CD14-positive monocyte (primary cell): ENCODE measurements around the gene NCL. TPM values are rescaled to one million over a fixed set of nuclear protein-coding genes. Genes with fewer than 3 reads are reported as not detected.

Source experiments
- DNase-seq, 3 donors: peaks; one replicate each; pipeline ENCODE4 v3.0.0-alpha.2; 2011 to 2022
- H2AFZ ChIP-seq: 2 replicates; pipeline ENCODE4 v1.6.0; 2012; ENCODE audit warnings: mild to moderate bottlenecking, low read depth, low read length, inconsistent platforms; ENCODE audit not compliant: insufficient read depth, poor library complexity, severe bottlenecking
- H3K27ac ChIP-seq, 2 donors: 1 replicate in 1 of 2; 2 replicates in 1 of 2; pipeline ENCODE4 v1.5.1; 2012 to 2013; ENCODE audit warnings: low read length in 2 of 2, control low read depth in 1 of 2, inconsistent platforms in 1 of 2, low read depth in 1 of 2, mild to moderate bottlenecking in 1 of 2
- H3K27me3 ChIP-seq, 2 donors: one replicate each; pipeline versions ENCODE4 v1.6.0 to v1.6.1; 2011 to 2013; ENCODE audit warnings: low read length in 2 of 2; ENCODE audit not compliant: control insufficient read depth in 2 of 2, insufficient read depth in 2 of 2
- H3K36me3 ChIP-seq, 2 donors: replicated peaks in 1 of 2; 1 replicate in 1 of 2; 2 replicates in 1 of 2; pipeline versions ENCODE4 v1.5.1 to v1.6.1; 2012 to 2013; ENCODE audit warnings: low read length in 2 of 2, control low read depth in 1 of 2, inconsistent platforms in 1 of 2, mild to moderate bottlenecking in 1 of 2; ENCODE audit not compliant: insufficient read depth in 2 of 2, control insufficient read depth in 1 of 2
- H3K4me1 ChIP-seq, 2 donors: 1 replicate in 1 of 2; 2 replicates in 1 of 2; pipeline versions ENCODE4 v1.5.1 to v1.6.1; 2012 to 2013; ENCODE audit warnings: low read length in 2 of 2, control low read depth in 1 of 2, inconsistent platforms in 1 of 2, mild to moderate bottlenecking in 1 of 2, moderate library complexity in 1 of 2; ENCODE audit not compliant: insufficient read depth in 2 of 2, control insufficient read depth in 1 of 2
- H3K4me2 ChIP-seq: replicated peaks from 2 replicates; pipeline ENCODE3; 2012; ENCODE audit warnings: low read length, moderate library complexity, mild to moderate bottlenecking; ENCODE audit not compliant: poor library complexity, severe bottlenecking; ENCODE audit errors: extremely low read depth
- H3K4me3 ChIP-seq, 3 experiments: fragments of 200-600 bp in 1 of 3; sonication (generic) in 1 of 3; replicated peaks in 1 of 3; 1 replicate in 2 of 3; 2 replicates in 1 of 3; pipeline ENCODE4 v1.5.1; 2011 to 2013; ENCODE audit warnings: low read length in 3 of 3, mild to moderate bottlenecking in 3 of 3, control low read depth in 2 of 3, low read depth in 2 of 3, inconsistent platforms in 1 of 3, moderate library complexity in 1 of 3
- H3K79me2 ChIP-seq: 2 replicates; pipeline ENCODE4 v1.6.0; 2012; ENCODE audit warnings: mild to moderate bottlenecking, control low read depth, inconsistent platforms, low read length, moderate library complexity; ENCODE audit not compliant: insufficient read depth
- H3K9ac ChIP-seq: 2 replicates; pipeline ENCODE4 v1.6.0; 2017; ENCODE audit warnings: low read length, mild to moderate bottlenecking; ENCODE audit not compliant: insufficient read depth, poor library complexity, severe bottlenecking
- H3K9me3 ChIP-seq, 2 donors: replicated peaks in 1 of 2; 1 replicate in 1 of 2; 2 replicates in 1 of 2; pipeline versions ENCODE4 v1.5.1 to v1.6.1; 2012 to 2013; ENCODE audit warnings: low read length in 2 of 2, control low read depth in 1 of 2; ENCODE audit not compliant: control insufficient read depth in 1 of 2, insufficient read depth in 1 of 2
- H4K20me1 ChIP-seq: 2 replicates; pipeline ENCODE4 v1.6.0; 2012; ENCODE audit warnings: mild to moderate bottlenecking, low read length, control low read depth, moderate library complexity; ENCODE audit not compliant: insufficient read depth
- H3K27ac Mint-ChIP-seq, 7 donors: one replicate each; pipeline ENCODE4 v1.8.0; 2020; ENCODE audit warnings: mild to moderate bottlenecking in 7 of 7, mixed read lengths in 7 of 7, moderate library complexity in 6 of 7, inconsistent platforms in 2 of 7
- H3K27me3 Mint-ChIP-seq, 3 donors: one replicate each; pipeline ENCODE4 v1.8.0; 2021 to 2022; ENCODE audit warnings: low read depth in 3 of 3, mild to moderate bottlenecking in 3 of 3, mixed read lengths in 3 of 3, moderate library complexity in 3 of 3, inconsistent platforms in 1 of 3
- H3K36me3 Mint-ChIP-seq, 2 donors: one replicate each; pipeline ENCODE4 v1.8.0; 2020; ENCODE audit warnings: mixed read lengths in 2 of 2, inconsistent platforms in 1 of 2, mild to moderate bottlenecking in 1 of 2
- H3K4me1 Mint-ChIP-seq: one replicate; pipeline ENCODE4 v1.8.0; 2020; ENCODE audit warnings: mild to moderate bottlenecking, mixed read lengths
- H3K4me3 Mint-ChIP-seq, 2 donors: one replicate each; pipeline ENCODE4 v1.8.0; 2020; ENCODE audit warnings: mild to moderate bottlenecking in 2 of 2, mixed read lengths in 2 of 2, moderate library complexity in 1 of 2
- H3K9me3 Mint-ChIP-seq, 7 donors: one replicate each; pipeline ENCODE4 v1.8.0; 2020 to 2022; ENCODE audit warnings: mixed read lengths in 7 of 7, mild to moderate bottlenecking in 6 of 7, moderate library complexity in 6 of 7, inconsistent platforms in 2 of 7
- WGBS: methylation state at CpG from one replicate; pipeline ENCODE4 v1.1.5; 2013; ENCODE audit warnings: missing lambda C conversion rate; ENCODE audit not compliant: insufficient coverage; 5-methylcytosine and 5-hydroxymethylcytosine counted together
- intact Hi-C, 2 donors: fragments of 100-400 bp; cut with micrococcal nuclease; formaldehyde crosslinking; loops; one replicate each; pipeline versions ENCODE4 v1.15.0 to v1.15.1; 2023
- polyA plus RNA-seq, 3 donors: library from polyadenylated mRNA; depleted of rRNA in 1 of 3; unstranded in 2 of 3; stranded (reverse) in 1 of 3; fragments of 300-500 nt in 2 of 3; fragments of >200 nt in 1 of 3; fragmentation: Illumina TruSeq in 2 of 3; gene quantifications; 1 replicate in 2 of 3; 2 replicates in 1 of 3; pipeline ENCODE4 v1.2.3, GENCODE V29; 2012 to 2021
- TF ChIP-seq, protein P1 (sequence below): fragments of 200-600 bp; IDR thresholded peaks from one replicate; pipeline ENCODE4 v1.8.0; 2022; ENCODE audit warnings: antibody characterized with exemption, mild to moderate bottlenecking

NCL gene
- polyA plus RNA-seq, 3 donors: 26.2 to 143 (median 106) TPM

DNA sequence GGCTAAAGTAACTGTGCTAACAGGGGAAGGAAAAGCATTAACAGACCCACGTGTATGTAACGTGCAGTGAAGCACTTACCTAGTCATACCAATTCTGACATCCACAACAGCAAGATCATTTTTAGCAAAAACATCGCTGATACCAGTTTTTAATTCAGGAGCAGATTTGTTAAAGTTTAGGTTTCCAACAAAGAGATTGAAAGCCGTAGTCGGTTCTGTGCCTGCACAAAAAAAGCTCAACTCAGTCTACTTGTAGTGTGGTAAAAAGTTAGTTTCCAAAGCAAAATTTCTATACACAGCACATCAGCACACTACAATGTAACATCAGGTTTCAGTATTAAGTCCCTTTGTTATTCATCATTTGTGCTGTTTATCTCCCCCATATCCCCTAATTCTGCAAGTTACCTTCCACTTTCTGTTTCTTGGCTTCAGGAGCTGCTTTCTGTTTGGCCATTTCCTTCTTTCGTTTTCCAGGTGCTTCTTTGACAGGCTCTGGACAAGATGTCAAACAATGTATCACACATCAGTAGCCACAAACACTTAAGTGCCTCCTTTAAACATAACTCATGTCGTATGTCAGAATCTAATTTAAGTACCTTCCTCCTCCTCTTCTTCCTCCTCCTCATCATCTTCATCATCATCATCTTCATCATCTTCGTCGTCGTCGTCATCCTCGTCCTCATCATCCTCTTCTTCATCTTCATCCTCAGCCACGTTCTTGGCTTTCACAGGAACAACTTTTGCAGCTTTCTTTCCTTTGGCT lies 4.0 kb downstream of the NCL start:
- Mint-ChIP-seq H3K27ac (no peak overlapping the region), H3K9me3 (peaks cover 0 to 6% (median 0%) of the 10 kb centered on the region in 7 donors), H3K4me1 (peaks cover 21% of the 10 kb centered on the region), H3K4me3 (no peak overlapping the region), H3K36me3 (peaks cover 70 to 73% of the 10 kb centered on the region in 2 donors), H3K27me3 (no peaks in the 10 kb centered on the region)
- Histone ChIP-seq H3K4me1 (peaks cover 19 to 25% of the 10 kb centered on the region in 2 donors), H3K36me3 (peaks cover 73 to 78% of the 10 kb centered on the region in 2 donors), H2AFZ (no peak overlapping the region), H3K9ac (no peak overlapping the region), H3K27ac (no peak overlapping the region), H3K9me3 (no peaks in the 10 kb centered on the region), H3K4me2 (no peak overlapping the region), H3K79me2 (peaks cover 40% of the 10 kb centered on the region), H3K27me3 (no peaks in the 10 kb centered on the region), H3K4me3 (no peak overlapping the region), H4K20me1 (peaks cover 80% of the 10 kb centered on the region)
- TF ChIP-seq, protein P1, sequence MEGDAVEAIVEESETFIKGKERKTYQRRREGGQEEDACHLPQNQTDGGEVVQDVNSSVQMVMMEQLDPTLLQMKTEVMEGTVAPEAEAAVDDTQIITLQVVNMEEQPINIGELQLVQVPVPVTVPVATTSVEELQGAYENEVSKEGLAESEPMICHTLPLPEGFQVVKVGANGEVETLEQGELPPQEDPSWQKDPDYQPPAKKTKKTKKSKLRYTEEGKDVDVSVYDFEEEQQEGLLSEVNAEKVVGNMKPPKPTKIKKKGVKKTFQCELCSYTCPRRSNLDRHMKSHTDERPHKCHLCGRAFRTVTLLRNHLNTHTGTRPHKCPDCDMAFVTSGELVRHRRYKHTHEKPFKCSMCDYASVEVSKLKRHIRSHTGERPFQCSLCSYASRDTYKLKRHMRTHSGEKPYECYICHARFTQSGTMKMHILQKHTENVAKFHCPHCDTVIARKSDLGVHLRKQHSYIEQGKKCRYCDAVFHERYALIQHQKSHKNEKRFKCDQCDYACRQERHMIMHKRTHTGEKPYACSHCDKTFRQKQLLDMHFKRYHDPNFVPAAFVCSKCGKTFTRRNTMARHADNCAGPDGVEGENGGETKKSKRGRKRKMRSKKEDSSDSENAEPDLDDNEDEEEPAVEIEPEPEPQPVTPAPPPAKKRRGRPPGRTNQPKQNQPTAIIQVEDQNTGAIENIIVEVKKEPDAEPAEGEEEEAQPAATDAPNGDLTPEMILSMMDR: no peak
- 90% methylated on average over 8 of the region's 13 CpGs for WGBS
- intact Hi-C loops: loop anchor here in 1 of 2 donors (5.0 to 10.0 kb wide), 2 partner anchors 322 to 1095 kb away; partner anchors contain the start of genes EIF4E2, PDE6D and TIGD1
- no peak for DNase-seq

- Histone ChIP-seq H3K79me2 (peaks cover 33% of the 10 kb centered on the region), H3K27ac (no peak overlapping the region), H4K20me1 (peaks cover 75% of the 10 kb centered on the region), H3K4me1 (peaks cover 7 to 11% of the 10 kb centered on the region in 2 donors), H3K9me3 (no peaks in the 10 kb centered on the region), H3K4me3 (no peak overlapping the region), H3K36me3 (peaks cover 90 to 97% of the 10 kb centered on the region in 2 donors), H2AFZ (no peak overlapping the region), H3K4me2 (no peak overlapping the region), H3K9ac (no peak overlapping the region), H3K27me3 (no peaks in the 10 kb centered on the region)
- intact Hi-C loops: loop anchor here in 1 of 2 donors (10.0 kb wide), 1 partner anchor 354 kb away; no protein-coding TSS in a partner anchor
- no peak for DNase-seq
- Mint-ChIP-seq H3K9me3 (peaks cover 0 to 2% (median 0%) of the 10 kb centered on the region in 7 donors), H3K4me1 (peaks cover 15% of the 10 kb centered on the region), H3K4me3 (no peak overlapping the region), H3K27me3 (no peaks in the 10 kb centered on the region), H3K36me3 (peaks cover 87 to 90% of the 10 kb centered on the region in 2 donors), H3K27ac (no peak overlapping the region)
- WGBS: no CpG with 5 or more reads among the region's 6 CpGs
- TF ChIP-seq, protein P1: no peak
Measured at GRCh38 chr2:231458368-231458767, 5.9 kb downstream of the NCL start.
